GM12878 (cell line): Measurements from ENCODE around the gene PRPF6. TPM values are rescaled to one million over a fixed set of nuclear protein-coding genes. Genes with fewer than 3 reads are reported as not detected.

Experiments used
- BHLHE40 ChIP-seq, 2 experiments: fragments of 450-650 bp in 1 of 2; IDR thresholded peaks; 2 replicates each; pipeline ENCODE4 v1.6.1; 2011 to 2017; ENCODE audit warnings: low read depth in 2 of 2, borderline replicate concordance in 1 of 2, improper control_type of control experiment in 1 of 2, low read length in 1 of 2, mild to moderate bottlenecking in 1 of 2
- CEBPB ChIP-seq, 2 experiments: fragments of 150-350 bp in 1 of 2; IDR thresholded peaks; 2 replicates each; pipeline ENCODE4 v1.6.1; 2012 to 2014; ENCODE audit warnings: low read depth in 2 of 2, low read length in 2 of 2, borderline replicate concordance in 1 of 2, inconsistent platforms in 1 of 2
- HCFC1 ChIP-seq: fragments of 150-350 bp; IDR thresholded peaks from 2 replicates; pipeline ENCODE4 v1.6.1; 2014; ENCODE audit warnings: low read length
- LARP7 ChIP-seq: fragments of 450-650 bp; IDR thresholded peaks from 2 replicates; pipeline ENCODE4 v1.6.1; 2017; ENCODE audit warnings: mild to moderate bottlenecking
- MXI1 ChIP-seq: fragments of 150-350 bp; IDR thresholded peaks from 2 replicates; pipeline ENCODE4 v1.6.1; 2011; ENCODE audit warnings: low read depth, mild to moderate bottlenecking, inconsistent platforms, low read length, improper control_type of control experiment
- MYC ChIP-seq: IDR thresholded peaks from 2 replicates; pipeline ENCODE4 v1.6.1; 2011; ENCODE audit warnings: mild to moderate bottlenecking, low read length, moderate library complexity, inconsistent platforms; ENCODE audit not compliant: insufficient read depth, insufficient replicate concordance, insufficient read length, severe bottlenecking
- NFYB ChIP-seq: IDR thresholded peaks from 2 replicates; pipeline ENCODE4 v1.6.1; 2011; ENCODE audit warnings: low read depth, mild to moderate bottlenecking, low read length, improper control_type of control experiment, moderate library complexity; ENCODE audit not compliant: insufficient read depth
- NR2C1 ChIP-seq: fragments of 450-650 bp; IDR thresholded peaks from 2 replicates; pipeline ENCODE4 v1.6.1; 2017; ENCODE audit warnings: antibody characterized with exemption, mild to moderate bottlenecking, moderate library complexity
- PAX5 ChIP-seq: IDR thresholded peaks from 2 replicates; pipeline ENCODE4 v1.6.1; 2011; ENCODE audit warnings: low read depth, low read length, borderline replicate concordance
- RB1 ChIP-seq: fragments of 450-650 bp; formaldehyde crosslinking; IDR thresholded peaks from 2 replicates; pipeline ENCODE4 v1.6.1; 2017; ENCODE audit warnings: mild to moderate bottlenecking, borderline replicate concordance
- RCOR1 ChIP-seq: conservative IDR thresholded peaks from 2 replicates; pipeline ENCODE4 v1.6.1; 2012; ENCODE audit warnings: low read depth, low read length, improper control_type of control experiment
- SMC3 ChIP-seq: IDR thresholded peaks from 2 replicates; pipeline ENCODE4 v1.6.1; 2011; ENCODE audit warnings: low read length, improper control_type of control experiment, borderline replicate concordance
- STAT1 ChIP-seq: fragments of 450-650 bp; conservative IDR thresholded peaks from 2 replicates; pipeline ENCODE4 v1.6.1; 2014; ENCODE audit warnings: antibody characterized with exemption, mild to moderate bottlenecking
- TBL1XR1 ChIP-seq: IDR thresholded peaks from 2 replicates; pipeline ENCODE4 v1.6.1; 2012; ENCODE audit warnings: low read depth, low read length, improper control_type of control experiment
- polyA plus RNA-seq, 11 experiments: library from polyadenylated mRNA; depleted of rRNA in 4 of 11; unstranded in 6 of 11; stranded (reverse) in 5 of 11; fragments of >200 nt; fragmentation: Nextera tagmentation in 4 of 11; fragmentation: Illumina TruSeq in 1 of 11; extraction: Ambion mirVana in 4 of 11; extraction: Trizol in 1 of 11; gene quantifications; 1 replicate in 1 of 11; 2 replicates in 10 of 11; pipeline versions ENCODE4 v1.2.1 to v1.2.3, GENCODE V29; 2011 to 2016; ENCODE audit warnings: inconsistent platforms in 2 of 11, missing spikeins in 2 of 11, low read depth in 1 of 11
- total RNA-seq, 4 experiments: library from RNA; depleted of rRNA in 3 of 4; stranded (reverse); fragments of >200 nt in 3 of 4; fragmentation: Illumina TruSeq in 1 of 4; extraction: Trizol in 1 of 4; gene quantifications; 2 replicates each; pipeline versions ENCODE4 v1.2.1 to v1.2.3, GENCODE V29; 2013 to 2021
- TF ChIP-seq, protein P1 (sequence below): IDR thresholded peaks from 2 replicates; pipeline ENCODE4 v1.6.1; 2011; ENCODE audit warnings: borderline replicate concordance, low read depth, mild to moderate bottlenecking, moderate library complexity, low read length; ENCODE audit not compliant: insufficient read depth, poor library complexity, severe bottlenecking
- TF ChIP-seq, protein P2 (sequence below): fragments of 450-650 bp; IDR thresholded peaks from 2 replicates; pipeline ENCODE4 v1.6.1; 2014; ENCODE audit warnings: mild to moderate bottlenecking
- TF ChIP-seq, protein P3 (sequence below): fragments of 450-650 bp; IDR thresholded peaks from 2 replicates; pipeline ENCODE4 v1.6.1; 2017; ENCODE audit warnings: mild to moderate bottlenecking, moderate library complexity
- TF ChIP-seq, protein P4 (sequence below): fragments of 450-650 bp; conservative IDR thresholded peaks from 2 replicates; pipeline ENCODE4 v1.6.1; 2017; ENCODE audit warnings: mild to moderate bottlenecking, moderate library complexity

PRPF6 gene
- total and polyA plus RNA-seq, 10 of the 15 experiments (the other 5 are each of a cell fraction or from before 2014, with no cell fraction given), result 5.0 to 102 (median 71.3) TPM

DNA sequence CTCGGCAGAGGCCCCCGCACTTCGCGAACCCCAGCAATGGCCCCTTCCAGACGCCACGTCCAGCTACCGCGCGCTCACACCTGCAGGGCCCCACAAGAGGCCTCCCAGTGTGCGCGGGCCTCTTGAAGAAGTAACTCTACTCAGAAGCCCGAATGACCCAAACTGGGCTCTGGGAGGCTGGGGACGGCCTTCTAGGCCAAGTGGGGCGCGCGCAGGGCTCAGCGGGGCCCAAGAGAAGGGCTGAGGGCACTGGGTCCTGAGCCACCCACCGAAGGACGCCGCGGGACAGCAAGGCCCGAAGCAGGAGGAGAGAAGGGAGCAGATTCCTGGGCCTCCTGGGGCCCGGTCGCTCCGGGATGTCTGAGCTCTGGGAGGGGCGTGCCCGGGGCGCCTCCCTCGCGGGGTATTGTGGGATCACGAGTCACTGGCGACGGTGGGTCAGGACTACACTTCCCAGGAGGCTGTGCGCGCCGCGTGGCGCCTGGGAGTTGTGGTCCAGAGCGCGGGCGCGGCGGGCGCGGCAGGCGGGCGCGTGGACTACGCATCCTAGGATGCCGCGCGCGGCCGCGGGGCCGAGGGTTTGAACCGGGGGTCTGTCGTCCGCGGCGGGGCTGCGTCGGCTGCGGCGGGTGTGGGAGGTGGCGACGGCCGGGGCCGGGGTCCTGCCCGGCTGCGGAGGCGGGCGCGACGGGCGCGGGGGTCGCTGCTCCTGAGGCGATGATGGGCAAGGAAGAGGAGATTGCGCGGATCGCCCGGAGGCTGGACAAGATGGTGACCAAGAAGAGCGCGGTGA is 81.9 kb downstream of the PRPF6 start, which contains the start of gene TCEA2 (continued):
- peak; percentile 83 for TF ChIP-seq MXI1
- no peak for TF ChIP-seq NFYB
- peak; percentile 100 for TF ChIP-seq HCFC1
- TF ChIP-seq BHLHE40 (IDR thresholded peaks at IDR 0.05; ENCODE audit: borderline replicate concordance in 1 of 2, low read depth in 2 of 2, low read length in 1 of 2), result peak; percentile 38 to 76; a peak in 3 of 4 replicates
- TF ChIP-seq, protein P1, sequence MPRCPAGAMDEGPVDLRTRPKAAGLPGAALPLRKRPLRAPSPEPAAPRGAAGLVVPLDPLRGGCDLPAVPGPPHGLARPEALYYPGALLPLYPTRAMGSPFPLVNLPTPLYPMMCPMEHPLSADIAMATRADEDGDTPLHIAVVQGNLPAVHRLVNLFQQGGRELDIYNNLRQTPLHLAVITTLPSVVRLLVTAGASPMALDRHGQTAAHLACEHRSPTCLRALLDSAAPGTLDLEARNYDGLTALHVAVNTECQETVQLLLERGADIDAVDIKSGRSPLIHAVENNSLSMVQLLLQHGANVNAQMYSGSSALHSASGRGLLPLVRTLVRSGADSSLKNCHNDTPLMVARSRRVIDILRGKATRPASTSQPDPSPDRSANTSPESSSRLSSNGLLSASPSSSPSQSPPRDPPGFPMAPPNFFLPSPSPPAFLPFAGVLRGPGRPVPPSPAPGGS, result no peak
- TF ChIP-seq, protein P2, sequence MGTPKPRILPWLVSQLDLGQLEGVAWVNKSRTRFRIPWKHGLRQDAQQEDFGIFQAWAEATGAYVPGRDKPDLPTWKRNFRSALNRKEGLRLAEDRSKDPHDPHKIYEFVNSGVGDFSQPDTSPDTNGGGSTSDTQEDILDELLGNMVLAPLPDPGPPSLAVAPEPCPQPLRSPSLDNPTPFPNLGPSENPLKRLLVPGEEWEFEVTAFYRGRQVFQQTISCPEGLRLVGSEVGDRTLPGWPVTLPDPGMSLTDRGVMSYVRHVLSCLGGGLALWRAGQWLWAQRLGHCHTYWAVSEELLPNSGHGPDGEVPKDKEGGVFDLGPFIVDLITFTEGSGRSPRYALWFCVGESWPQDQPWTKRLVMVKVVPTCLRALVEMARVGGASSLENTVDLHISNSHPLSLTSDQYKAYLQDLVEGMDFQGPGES, result 0 out of 2 replicates have a peak, but pooled peaks have one; percentile 29
- TF ChIP-seq, protein P3, sequence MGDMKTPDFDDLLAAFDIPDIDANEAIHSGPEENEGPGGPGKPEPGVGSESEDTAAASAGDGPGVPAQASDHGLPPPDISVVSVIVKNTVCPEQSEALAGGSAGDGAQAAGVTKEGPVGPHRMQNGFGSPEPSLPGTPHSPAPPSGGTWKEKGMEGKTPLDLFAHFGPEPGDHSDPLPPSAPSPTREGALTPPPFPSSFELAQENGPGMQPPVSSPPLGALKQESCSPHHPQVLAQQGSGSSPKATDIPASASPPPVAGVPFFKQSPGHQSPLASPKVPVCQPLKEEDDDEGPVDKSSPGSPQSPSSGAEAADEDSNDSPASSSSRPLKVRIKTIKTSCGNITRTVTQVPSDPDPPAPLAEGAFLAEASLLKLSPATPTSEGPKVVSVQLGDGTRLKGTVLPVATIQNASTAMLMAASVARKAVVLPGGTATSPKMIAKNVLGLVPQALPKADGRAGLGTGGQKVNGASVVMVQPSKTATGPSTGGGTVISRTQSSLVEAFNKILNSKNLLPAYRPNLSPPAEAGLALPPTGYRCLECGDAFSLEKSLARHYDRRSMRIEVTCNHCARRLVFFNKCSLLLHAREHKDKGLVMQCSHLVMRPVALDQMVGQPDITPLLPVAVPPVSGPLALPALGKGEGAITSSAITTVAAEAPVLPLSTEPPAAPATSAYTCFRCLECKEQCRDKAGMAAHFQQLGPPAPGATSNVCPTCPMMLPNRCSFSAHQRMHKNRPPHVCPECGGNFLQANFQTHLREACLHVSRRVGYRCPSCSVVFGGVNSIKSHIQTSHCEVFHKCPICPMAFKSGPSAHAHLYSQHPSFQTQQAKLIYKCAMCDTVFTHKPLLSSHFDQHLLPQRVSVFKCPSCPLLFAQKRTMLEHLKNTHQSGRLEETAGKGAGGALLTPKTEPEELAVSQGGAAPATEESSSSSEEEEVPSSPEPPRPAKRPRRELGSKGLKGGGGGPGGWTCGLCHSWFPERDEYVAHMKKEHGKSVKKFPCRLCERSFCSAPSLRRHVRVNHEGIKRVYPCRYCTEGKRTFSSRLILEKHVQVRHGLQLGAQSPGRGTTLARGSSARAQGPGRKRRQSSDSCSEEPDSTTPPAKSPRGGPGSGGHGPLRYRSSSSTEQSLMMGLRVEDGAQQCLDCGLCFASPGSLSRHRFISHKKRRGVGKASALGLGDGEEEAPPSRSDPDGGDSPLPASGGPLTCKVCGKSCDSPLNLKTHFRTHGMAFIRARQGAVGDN, result 0 out of 2 replicates have a peak, but pooled peaks have one; percentile 12
- peak; percentile 67 for TF ChIP-seq LARP7
- TF ChIP-seq RCOR1, result no peak
- peak; percentile 88; the same call in 1 of the 2 replicates for TF ChIP-seq STAT1
- TF ChIP-seq, protein P4, sequence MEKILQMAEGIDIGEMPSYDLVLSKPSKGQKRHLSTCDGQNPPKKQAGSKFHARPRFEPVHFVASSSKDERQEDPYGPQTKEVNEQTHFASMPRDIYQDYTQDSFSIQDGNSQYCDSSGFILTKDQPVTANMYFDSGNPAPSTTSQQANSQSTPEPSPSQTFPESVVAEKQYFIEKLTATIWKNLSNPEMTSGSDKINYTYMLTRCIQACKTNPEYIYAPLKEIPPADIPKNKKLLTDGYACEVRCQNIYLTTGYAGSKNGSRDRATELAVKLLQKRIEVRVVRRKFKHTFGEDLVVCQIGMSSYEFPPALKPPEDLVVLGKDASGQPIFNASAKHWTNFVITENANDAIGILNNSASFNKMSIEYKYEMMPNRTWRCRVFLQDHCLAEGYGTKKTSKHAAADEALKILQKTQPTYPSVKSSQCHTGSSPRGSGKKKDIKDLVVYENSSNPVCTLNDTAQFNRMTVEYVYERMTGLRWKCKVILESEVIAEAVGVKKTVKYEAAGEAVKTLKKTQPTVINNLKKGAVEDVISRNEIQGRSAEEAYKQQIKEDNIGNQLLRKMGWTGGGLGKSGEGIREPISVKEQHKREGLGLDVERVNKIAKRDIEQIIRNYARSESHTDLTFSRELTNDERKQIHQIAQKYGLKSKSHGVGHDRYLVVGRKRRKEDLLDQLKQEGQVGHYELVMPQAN, result peak; percentile 83
- TF ChIP-seq NR2C1, result peak; percentile 93
- TF ChIP-seq MYC, result no peak
- TF ChIP-seq RB1, result no peak; the same call in none of the 2 replicates
- TF ChIP-seq TBL1XR1, result peak; percentile 71
- TF ChIP-seq SMC3, result no peak
- no peak for TF ChIP-seq CEBPB (IDR thresholded peaks at IDR 0.05; ENCODE audit: borderline replicate concordance in 1 of 2, low read depth in 2 of 2, low read length in 2 of 2)
- TF ChIP-seq PAX5, result no peak
